Stromal cell of bone marrow (primary cell): ENCODE measurements around the gene CAV1.

Source experiments
- DNase-seq: peaks from one replicate; pipeline ENCODE4 v3.0.0-alpha.2; 2012; ENCODE audit warnings: low read depth

CAV1 gene

DNA sequence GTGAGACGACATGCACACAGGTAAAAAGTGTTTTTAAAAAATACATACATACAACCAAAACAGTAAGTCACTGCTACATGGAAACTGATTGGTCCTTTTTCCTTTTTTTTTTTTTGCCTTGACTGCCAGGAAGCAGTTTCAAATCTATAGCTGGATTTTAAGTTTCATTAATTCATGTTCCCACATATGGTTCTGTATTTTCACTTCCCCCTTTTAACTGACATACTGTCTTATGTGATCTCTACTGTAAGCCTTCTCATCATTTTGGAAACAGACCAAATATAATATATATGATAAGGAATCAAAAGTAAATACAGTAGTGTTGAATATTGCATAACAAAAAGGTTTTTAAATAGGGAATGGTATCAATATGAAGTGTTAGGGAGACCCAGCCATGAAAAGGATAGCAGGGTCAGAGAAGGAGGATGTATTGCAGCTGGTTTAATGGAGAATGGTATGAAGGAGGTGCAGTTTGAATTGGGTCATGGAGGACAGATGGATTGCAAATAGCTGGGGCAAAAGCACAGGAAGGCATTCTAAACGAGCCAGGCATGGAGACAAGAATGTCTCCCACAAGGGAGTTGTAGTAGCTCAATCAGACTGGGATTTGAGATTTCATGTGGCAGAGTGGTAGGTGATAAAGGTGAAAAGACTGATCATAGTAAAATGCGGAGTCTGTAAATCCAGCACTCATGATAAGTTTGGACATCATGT, 5.4 kb downstream of the CAV1 start:
- DNase-seq: no peak

DNA sequence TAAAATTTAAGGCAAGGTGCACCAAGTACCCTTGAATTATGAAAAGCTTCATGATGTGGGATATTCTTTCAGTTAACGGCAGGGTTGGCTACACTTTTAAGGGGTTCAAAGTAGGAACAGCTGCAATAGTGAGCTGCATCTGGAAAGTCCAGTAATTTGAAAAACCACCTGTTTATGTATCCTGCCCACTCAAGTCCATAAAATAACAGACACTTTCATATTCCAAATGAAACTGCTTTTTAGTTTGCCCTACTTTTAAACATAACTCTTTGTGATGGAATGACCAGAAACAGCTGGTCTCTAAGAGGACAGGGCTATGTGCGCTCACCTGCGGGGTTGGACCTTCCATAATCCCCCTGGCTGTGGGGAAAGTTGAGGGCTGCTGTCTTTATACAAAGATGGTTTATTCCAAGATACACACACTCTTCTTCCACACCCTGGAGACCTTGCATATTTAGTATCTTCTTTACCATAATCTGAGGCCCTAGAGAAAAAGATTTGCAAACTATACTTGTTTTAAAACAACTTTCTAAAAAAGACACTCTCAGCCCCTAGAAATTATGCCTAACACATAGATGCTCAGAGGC, 7.4 kb downstream of the CAV1 start:
- DNase-seq: no peak

GRCh38 chr7:116534790-116535189, 10.0 kb downstream of the CAV1 start:
- DNase-seq: peak; percentile 49

GRCh38 chr7:116535416-116535815, 10.6 kb downstream of the CAV1 start:
- no peak for DNase-seq

DNA sequence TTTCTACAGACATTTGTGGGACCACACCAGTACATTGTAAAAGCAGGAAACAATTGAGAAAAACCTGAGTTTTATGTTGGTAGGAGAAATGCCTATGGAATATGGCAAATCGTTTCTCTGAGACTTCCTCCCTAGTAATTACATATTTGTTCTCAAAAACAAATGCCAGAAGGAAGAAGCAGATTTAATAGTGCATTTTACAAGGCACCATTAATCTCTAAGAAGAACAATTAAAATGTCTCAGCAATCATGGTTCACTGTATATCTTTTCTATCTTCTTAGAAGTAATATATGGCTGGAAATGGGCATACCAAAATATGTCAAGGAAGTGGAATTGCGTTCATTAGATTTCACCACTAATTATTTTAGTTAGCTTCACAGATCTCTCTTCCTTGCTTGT, 13.3 kb downstream of the CAV1 start:
- no peak for DNase-seq

DNA sequence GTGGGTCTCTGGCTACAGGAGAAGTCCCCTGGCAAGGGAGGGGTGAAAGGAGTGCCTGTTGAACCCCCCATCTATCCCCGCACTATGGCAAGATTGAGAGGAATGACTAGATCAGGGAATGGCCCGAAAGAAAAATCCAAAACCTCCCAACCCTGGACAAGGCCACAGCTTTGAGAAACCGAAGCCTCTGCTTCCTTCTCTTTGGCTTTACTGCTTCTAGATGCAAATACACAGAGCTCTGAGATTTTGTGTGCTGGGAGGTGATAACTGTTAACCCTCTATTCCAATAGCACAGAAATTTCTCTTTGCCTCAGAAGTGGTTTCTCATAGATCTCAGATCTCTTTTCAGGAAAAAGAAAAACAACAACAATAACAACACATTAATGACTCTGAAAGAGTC, 15.0 kb downstream of the CAV1 start:
- no peak for DNase-seq

- DNase-seq: no peak
Observed at GRCh38 chr7:116540743-116541142, 15.9 kb downstream of the CAV1 start.

- DNase-seq: no peak
Observed at GRCh38 chr7:116541951-116542350, 17.1 kb downstream of the CAV1 start.

GRCh38 chr7:116542618-116543017, 17.8 kb downstream of the CAV1 start:
- no peak for DNase-seq

DNA sequence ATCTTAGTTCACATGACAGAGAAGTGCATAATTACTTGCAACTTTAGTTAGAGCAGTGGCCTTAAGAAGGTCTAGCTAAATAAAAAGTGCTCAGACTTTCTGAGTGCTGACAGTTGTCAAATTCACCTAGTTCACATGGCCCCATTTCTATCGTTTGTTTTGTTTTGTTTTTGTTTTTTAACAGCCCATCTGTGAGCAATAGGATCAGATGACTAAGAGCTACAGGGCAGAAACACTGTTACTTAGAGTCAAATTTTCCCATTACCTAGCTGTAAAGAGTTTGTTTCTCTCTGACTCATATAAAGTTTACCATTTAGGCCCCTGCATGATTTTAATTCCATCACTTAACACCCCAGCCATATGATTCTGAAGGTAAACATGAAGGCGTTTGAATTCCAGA, 18.8 kb downstream of the CAV1 start:
- DNase-seq: peak; percentile 40

DNA sequence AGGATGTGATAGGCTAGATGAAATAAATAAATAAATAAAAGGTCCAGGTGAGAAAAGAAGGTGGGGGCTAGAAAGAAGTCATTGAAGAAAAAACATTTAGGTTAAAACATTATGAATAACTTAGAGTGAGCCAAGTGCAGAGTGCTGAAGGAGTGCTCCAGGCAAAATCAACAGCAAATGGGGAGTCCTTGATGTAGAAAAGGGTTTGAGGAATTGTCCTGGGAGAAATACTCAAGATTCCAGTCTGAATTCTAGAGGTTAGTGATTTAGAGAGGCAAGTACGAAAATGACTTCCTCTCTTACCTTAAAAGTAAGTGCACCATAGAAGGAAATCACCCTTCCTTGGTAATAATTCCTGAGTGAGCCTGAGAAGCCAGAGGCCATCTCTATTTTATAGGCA, 19.7 kb downstream of the CAV1 start:
- DNase-seq: no peak

DNA sequence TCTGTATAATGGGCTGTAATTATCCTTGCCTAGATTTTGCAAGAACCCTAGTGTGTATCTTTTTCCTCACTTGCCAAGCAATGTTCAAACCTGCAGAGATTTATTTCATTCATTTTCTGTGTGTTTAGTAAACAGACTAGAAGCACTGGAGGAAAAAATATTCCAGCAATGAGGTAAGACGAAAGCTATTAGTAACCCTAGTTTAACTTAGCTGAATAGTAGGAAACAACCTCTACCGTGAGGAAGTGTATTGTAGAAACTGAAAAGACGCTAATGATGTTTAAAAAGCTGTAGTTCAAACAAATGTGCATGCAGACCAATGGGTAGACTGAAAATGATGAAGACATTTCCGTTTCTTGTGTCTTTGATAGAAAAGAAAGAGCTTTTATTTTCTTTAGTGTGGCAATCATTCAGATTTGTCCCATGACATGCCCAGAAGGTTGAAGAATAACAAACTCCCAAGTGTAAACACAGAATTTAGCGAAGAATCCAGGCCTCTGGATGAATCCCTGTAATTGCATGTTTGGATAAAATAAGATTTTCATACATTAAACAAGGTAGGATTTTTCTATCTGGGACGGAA, 20.7 kb downstream of the CAV1 start:
- no peak for DNase-seq

DNA sequence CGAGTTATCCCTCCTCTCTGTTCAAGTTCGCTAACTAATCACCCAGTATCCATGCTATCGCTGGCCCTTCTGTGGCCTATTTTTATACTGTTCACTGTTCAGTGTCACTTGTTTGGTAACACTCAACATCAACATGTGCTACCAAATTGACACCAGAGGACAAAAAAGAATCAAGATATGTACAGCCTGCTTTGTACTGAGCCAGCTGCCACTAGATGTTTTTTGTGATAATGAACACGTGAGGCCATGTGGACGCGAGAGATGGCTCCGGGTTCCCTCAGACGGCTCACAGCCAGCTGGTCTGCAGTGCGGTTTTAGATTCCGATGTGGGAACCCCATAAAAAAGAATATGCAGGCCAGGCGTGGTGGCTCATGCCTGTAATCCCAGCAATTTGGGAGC, 21.2 kb downstream of the CAV1 start:
- no peak for DNase-seq

DNA sequence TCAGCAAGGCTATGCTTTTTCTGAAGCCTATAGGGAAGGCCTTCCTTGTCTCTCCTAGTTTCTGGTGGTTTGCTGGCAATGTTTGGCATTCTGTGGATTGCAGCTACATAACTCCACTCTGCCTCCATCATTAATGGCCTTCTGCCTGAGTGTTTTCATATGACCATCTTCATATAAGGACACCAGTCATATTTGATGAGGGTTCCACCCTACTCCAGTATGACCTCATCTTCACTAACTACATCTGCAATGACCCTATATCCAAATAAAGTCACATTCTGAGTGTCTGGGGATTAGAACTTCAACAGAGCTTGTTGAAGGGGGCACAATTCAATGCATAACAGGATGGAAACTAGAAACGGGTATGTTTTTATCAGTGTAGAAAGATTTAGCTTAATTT, 22.1 kb downstream of the CAV1 start:
- no peak for DNase-seq

GRCh38 chr7:116547347-116547746, 22.5 kb downstream of the CAV1 start:
- peak; percentile 78 for DNase-seq

GRCh38 chr7:116548506-116548905, 23.7 kb downstream of the CAV1 start:
- no peak for DNase-seq

DNA sequence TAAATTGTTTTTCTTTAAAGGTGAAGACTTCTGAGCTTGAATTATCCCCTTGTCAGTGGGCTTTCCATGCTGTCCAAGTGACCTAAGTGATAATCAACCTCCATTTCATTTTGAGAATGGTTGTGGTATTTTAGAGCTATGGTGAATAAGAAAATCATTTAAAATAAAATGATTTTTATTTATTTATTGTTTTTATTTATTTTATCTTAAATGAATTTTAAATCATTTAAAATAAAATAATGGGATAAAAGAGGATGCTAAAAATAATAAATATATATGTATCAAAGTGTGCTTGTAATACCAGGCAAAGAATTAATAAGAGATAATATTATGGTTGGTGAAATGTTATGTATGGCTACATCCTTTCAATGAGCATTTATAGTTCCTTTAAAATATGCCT, 24.5 kb downstream of the CAV1 start:
- no peak for DNase-seq

GRCh38 chr7:116551692-116552091, 26.9 kb downstream of the CAV1 start:
- DNase-seq: no peak

- DNase-seq: no peak
Observed at GRCh38 chr7:116552602-116553001, 27.8 kb downstream of the CAV1 start.

- no peak for DNase-seq
Observed at GRCh38 chr7:116553168-116553964, 28.5 kb downstream of the CAV1 start.

DNA sequence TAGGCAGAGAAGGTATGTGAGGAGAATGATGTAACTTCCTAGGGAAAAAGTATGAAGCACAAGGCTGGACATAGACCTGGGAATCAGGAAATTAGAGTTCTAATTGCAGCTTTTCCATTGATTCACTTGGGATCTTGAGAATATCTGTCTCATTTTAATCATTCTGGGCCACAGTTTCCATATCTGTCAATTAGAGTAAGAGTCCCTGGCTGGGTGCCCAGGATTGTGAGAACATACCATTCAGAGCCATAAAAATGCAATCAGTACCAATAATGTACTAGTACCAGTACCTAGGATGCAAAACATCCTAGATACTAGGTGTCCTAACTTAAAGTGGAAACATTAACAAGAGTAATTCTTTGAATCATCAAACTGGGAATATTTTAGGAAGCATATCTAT, 29.6 kb downstream of the CAV1 start:
- no peak for DNase-seq

DNA sequence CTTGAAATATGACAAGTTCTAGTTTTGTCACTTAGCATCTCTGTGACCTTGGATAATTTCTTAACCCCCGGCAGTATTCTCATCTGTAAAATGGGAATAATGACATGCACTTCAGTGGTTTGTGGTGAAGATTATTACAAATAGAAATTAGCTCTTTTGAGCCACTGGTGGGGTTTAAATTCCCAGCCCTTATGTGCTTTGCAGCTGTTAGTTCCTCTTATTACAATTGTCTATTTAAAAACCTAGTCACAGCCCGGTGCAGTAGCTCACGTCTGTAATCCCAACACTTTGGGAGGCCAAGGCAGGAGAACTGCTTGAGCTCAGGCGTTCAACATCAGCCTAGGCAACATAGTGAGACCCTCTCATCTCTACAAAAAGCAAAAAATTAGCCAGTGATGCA, 30.1 kb downstream of the CAV1 start:
- no peak for DNase-seq

DNA sequence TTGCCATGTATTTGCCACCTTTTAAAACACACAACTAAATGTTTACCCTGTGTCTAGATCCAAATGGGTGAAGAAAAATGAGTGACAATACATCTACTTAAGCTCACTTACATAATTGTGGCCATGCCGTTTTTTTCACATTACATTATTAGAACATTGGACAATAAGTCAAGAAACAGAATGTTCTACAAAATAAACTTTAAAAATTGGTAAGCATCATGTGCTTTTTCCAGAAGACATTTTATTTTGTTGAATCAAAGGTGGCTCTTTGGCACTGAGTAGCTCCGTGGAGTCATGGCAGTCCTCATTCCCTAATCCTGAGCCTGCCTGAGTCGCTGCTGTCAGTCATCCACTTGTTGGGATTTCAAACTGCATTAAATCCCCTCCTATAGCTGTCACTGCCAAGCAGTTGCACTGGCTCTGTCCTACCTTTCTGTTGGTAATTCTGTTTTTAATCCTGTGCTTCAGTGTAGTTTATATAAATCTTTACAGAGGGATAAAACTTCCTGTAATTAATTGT, 32.3 kb downstream of the CAV1 start:
- DNase-seq: no peak
